ENCODE measurements around the gene ACBD6. TPM values are rescaled to one million over a fixed set of nuclear protein-coding genes. Genes with fewer than 3 reads are reported as not detected.

Gene ACBD6
- total RNA-seq, 1 donor from 2014 or later, result 66.1 TPM

DNA sequence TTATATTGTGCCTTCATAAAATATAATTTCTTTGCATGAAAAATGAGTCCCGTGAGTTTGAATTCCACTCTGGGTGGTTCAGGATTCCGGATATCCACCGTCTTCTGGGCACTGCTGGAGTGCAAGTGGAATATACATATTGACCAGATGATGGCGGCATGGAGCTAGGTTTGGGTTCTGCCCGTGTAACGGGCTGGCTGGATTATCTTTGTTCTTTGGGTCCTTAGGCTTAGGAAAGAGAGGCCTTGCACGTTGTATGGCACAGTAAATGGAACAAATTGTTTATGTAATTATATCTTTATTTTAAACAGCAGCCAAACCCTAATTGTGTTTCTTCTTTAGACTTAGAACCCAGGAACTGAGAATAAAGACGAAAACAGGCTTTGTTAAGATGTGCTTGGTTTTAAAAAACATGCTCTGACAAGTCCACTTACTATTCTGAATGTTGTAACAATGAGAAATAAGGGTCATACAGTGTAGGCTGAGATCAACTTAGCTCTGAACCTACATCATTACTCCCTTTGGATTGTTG, 13.5 kb upstream of the ACBD6 start:
- TF ChIP-seq, protein P1, sequence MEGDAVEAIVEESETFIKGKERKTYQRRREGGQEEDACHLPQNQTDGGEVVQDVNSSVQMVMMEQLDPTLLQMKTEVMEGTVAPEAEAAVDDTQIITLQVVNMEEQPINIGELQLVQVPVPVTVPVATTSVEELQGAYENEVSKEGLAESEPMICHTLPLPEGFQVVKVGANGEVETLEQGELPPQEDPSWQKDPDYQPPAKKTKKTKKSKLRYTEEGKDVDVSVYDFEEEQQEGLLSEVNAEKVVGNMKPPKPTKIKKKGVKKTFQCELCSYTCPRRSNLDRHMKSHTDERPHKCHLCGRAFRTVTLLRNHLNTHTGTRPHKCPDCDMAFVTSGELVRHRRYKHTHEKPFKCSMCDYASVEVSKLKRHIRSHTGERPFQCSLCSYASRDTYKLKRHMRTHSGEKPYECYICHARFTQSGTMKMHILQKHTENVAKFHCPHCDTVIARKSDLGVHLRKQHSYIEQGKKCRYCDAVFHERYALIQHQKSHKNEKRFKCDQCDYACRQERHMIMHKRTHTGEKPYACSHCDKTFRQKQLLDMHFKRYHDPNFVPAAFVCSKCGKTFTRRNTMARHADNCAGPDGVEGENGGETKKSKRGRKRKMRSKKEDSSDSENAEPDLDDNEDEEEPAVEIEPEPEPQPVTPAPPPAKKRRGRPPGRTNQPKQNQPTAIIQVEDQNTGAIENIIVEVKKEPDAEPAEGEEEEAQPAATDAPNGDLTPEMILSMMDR (conservative IDR thresholded peaks at IDR 0.05; ENCODE audit: low read depth, low read length), result peak; percentile 77
- DNase-seq (ENCODE audit: low read depth), result no peak
- H3K4me3 ChIP-seq (ENCODE audit: low read depth, low read length), result no peak overlapping the region

DNA sequence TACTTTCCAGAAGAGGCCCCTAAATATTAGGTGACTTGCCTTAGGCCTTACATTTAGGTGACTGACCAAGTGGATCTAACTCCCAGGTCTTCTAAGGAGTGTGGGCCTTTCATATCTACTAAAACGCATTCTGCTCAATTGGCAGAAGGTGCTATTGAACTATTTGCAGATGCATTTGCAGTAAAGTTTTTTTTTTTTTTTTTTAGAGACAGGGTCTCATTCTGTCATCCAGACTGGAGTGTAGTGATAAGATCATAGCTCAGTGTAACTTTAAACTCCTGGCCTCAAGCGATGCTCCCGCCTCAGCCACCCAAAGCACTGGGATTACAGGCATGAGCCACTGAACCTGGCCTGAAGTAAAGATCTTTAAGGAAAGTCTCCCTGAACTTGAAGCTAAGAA, 13.0 kb upstream of the ACBD6 start:
- no peak overlapping the region for H3K4me3 ChIP-seq (ENCODE audit: low read depth, low read length)
- TF ChIP-seq, protein P1 (conservative IDR thresholded peaks at IDR 0.05; ENCODE audit: low read depth, low read length), result no peak
- DNase-seq (ENCODE audit: low read depth), result no peak

DNA sequence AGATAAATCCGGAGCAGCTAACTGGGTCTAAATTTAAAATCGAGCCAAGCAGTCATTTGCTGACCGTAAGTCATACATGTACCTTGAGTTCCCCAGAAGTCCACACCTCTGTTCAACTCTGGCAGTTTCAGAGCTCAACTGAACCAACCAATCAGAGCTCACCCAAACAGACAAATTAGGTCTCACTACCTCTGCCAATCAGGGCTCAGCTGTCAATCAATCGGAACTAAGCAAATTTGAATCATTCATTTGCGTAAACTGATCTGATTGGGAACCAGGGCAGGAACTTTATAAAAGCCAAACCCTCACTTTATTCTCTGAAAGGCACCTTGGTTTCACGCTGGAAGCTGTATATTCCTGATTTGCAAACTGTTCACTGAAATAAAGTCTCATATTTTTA, 11.2 kb upstream of the ACBD6 start:
- no peak for DNase-seq (ENCODE audit: low read depth)
- TF ChIP-seq, protein P1 (conservative IDR thresholded peaks at IDR 0.05; ENCODE audit: low read depth, low read length), result no peak
- H3K4me3 ChIP-seq (ENCODE audit: low read depth, low read length), result no peak overlapping the region

DNA sequence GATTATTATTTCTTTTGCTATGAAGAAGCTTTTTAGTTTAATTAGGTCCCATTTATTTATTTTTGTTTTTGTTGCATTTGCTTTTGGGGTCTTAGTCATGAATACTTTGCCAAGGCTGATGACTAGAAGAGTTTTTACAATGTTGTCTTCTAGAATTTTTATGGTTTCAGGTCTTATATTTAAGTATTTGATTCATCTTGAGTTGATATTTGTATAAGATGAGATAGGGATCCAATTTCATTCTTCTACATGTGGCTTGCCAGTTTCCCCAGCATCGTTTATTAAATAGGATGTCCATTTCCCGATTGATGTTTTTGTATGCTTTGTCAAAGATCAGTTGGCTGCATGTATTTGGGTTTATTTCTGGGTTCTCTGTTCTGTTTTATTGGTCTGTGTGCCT, 8.5 kb upstream of the ACBD6 start:
- DNase-seq (ENCODE audit: low read depth), result no peak
- no peak overlapping the region for H3K4me3 ChIP-seq (ENCODE audit: low read depth, low read length)
- TF ChIP-seq, protein P1 (conservative IDR thresholded peaks at IDR 0.05; ENCODE audit: low read depth, low read length), result no peak

DNA sequence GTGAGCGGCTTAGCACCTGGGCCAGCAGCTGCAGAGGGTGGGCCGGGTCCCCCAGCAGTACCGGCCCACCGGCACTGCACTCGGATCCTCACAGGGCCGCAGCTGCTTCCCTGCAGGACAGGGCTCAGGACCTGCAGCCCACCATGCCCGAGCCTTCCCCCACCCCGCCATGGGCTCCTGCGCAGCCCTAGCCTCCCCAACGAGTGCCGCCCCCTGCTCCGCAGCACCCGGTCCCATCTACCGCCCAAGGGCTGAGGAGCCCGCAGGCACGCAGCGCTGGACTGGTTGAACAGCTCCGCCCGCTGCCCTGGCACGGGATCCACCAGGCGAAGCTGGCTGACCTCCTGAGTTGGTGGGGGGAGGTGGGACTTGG, 6.3 kb upstream of the ACBD6 start:
- TF ChIP-seq, protein P1 (conservative IDR thresholded peaks at IDR 0.05; ENCODE audit: low read depth, low read length), result no peak
- H3K4me3 ChIP-seq (ENCODE audit: low read depth, low read length), result no peak overlapping the region
- no peak for DNase-seq (ENCODE audit: low read depth)

DNA sequence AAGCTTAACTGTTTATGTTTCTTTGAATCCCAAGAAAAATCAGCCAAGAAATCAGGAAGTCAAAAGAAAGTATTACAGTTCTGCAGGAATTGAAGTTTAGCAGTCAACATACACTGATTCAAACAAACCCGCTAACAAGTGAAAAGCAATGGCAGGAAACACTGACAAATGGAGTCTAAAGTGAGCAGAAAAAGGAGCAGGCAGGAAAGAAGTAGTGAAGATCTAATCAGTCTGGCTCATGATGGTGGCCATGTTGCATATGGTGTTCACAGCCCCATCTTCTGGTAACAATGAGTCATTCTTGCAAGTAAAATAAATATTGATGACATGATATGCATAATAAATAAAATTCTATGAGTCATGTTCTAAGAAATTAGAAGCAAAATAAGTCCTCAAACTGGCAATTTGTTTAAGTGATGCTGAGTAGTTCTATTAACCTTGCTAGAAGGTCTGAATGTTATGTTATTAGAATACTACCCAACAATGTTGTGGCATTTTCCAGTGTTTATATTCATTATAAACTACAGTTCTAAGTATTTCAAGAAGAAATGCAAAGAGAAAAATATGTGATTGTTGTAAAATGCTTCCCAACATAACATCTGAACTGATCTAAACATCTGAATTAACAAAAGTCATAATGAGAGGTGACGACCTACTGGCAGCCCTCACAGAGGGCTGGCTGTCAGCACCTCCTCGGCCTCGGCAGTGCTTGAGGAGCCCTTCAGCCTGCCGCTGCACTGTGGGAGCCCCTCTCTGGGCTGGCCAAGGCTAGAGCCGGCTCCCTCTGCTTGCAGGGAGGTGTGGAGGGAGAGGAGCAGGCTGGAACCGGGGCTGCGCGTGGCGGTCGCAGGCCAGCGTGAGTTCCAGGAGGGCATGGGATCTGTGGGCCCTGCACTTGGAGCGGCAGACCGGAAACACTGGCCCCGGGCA, 5.7 kb upstream of the ACBD6 start:
- no peak overlapping the region for H3K4me3 ChIP-seq (ENCODE audit: low read depth, low read length)
- TF ChIP-seq, protein P1 (conservative IDR thresholded peaks at IDR 0.05; ENCODE audit: low read depth, low read length), result peak; percentile 15
- no peak for DNase-seq (ENCODE audit: low read depth)

Data from epithelial cell of proximal tubule (primary cell).